ENCODE data around the gene KHK. TPM values are rescaled to one million over a fixed set of nuclear protein-coding genes. Genes with fewer than 3 reads are reported as not detected.

KHK gene
- polyA plus RNA-seq, 1 of the 3 experiments (the other 2 are of a cell fraction): 10.3 TPM

DNA sequence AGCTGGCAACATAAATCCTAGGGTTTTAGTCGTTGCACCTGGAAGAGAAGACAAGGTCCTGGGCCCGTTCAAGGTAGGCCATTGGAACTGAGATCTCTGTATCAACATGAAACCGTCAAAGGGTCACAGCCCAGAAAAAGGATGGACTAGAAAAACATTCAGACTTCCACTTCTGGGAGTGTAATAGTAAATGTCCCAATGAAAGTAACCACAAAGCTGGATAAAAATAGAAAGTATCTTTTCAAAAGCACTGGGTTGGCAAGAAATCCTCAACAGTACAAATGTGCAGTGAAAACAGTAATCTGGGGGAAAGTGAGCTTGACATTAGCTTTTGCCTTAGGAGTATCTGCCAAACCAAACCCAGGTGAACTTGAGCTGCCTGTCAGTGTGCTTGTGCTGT, 19.4 kb downstream of the KHK start:
- POLR2A ChIA-PET: interaction anchor here (0.8 to 1.0 kb wide), 2 partner anchors 13 to 18 kb away, joined by 3 read pairs; partner anchors contain the start of gene ABHD1
- Histone ChIP-seq H4K20me1 (ENCODE audit: insufficient read depth) (no peaks in the 10 kb centered on the region), H3K4me3 (ENCODE audit: low read depth in 2 of 2, low read length in 1 of 2) (no peak overlapping the region), H3K9me3 (no peaks in the 10 kb centered on the region), H3K27me3 (ENCODE audit: insufficient read depth) (no peaks in the 10 kb centered on the region), H3K9me2 (no peaks in the 10 kb centered on the region), H3K36me3 (replicated peaks in 1 of 2; ENCODE audit: control insufficient read depth in 1 of 2, insufficient read depth in 2 of 2, low read length in 1 of 2) (no peaks in the 10 kb centered on the region), H3K27ac (ENCODE audit: low read depth in 2 of 2, low read length in 1 of 2) (no peak overlapping the region), H3K9ac (no peak overlapping the region), H3K4me1 (ENCODE audit: control insufficient read depth in 1 of 2, insufficient read depth in 2 of 2, low read depth in 1 of 2, low read length in 1 of 2) (no peaks in the 10 kb centered on the region), H3F3A (replicated peaks; ENCODE audit: insufficient read depth) (no peaks in the 10 kb centered on the region), H3K79me2 (ENCODE audit: insufficient read depth) (no peaks in the 10 kb centered on the region), H3K4me2 (no peak overlapping the region), H2AFZ (ENCODE audit: low read depth) (no peak overlapping the region)
- TF ChIP-seq RCOR1 (IDR thresholded peaks at IDR 0.05; ENCODE audit: low read length): no peak
- no peak for TF ChIP-seq SIN3A (IDR thresholded peaks at IDR 0.05; ENCODE audit: borderline replicate concordance, low read depth, low read length)
- TF ChIP-seq, protein P1, sequence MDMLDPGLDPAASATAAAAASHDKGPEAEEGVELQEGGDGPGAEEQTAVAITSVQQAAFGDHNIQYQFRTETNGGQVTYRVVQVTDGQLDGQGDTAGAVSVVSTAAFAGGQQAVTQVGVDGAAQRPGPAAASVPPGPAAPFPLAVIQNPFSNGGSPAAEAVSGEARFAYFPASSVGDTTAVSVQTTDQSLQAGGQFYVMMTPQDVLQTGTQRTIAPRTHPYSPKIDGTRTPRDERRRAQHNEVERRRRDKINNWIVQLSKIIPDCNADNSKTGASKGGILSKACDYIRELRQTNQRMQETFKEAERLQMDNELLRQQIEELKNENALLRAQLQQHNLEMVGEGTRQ (IDR thresholded peaks at IDR 0.05; ENCODE audit: borderline replicate concordance, low read depth, low read length): no peak
- TF ChIP-seq FOXJ3 (CRISPR knock-in tag; IDR thresholded peaks at IDR 0.05): no peak
- CTCF ChIA-PET: interaction anchor here (0.7 to 14.2 kb wide), 11 partner anchors 8 to 563 kb away, joined by 3 to 169 read pairs (median 4); partner anchors contain the start of genes PREB and TRIM54
- WGBS (ENCODE audit: low lambda C conversion rate): 55% methylated on average over 3 of the region's 3 CpGs
- no peak for DNase-seq

DNA sequence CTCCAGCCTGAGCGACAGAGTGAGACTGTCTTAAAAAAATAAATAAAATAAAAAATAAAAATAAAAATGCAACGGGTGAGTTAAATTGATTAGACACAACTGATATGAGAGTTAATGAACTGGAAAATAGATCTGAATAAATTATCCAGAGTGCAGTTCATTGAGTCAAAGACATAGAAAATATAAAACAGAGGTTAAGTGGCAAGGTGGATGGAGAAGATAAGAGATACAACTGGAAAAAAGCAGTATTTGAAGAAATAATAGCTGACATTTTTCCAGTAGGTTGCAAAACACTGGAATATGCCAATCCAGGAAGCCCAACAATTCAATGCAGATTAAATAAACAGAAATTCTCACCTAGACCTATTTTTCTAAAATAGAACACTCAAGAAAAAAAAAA, 21.6 kb downstream of the KHK start:
- H3K9me3 ChIP-seq: no peaks in the 10 kb centered on the region
- H3K79me2 ChIP-seq (ENCODE audit: insufficient read depth): no peaks in the 10 kb centered on the region
- POLR2A ChIA-PET: interaction anchor here (1.6 kb wide), 1 partner anchor 16 kb away, joined by 5 read pairs; the partner anchor contains the start of gene ABHD1
- H4K20me1 ChIP-seq (ENCODE audit: insufficient read depth): no peaks in the 10 kb centered on the region
- H3K4me2 ChIP-seq: no peak overlapping the region
- TF ChIP-seq TEAD4 (IDR thresholded peaks at IDR 0.05; ENCODE audit: borderline replicate concordance, insufficient read depth) (no peak), RCOR1 (IDR thresholded peaks at IDR 0.05; ENCODE audit: low read length) (no peak), TAF1 (IDR thresholded peaks at IDR 0.05; ENCODE audit: borderline replicate concordance, low read depth, low read length) (no peak), RFX5 (IDR thresholded peaks at IDR 0.05; ENCODE audit: low read length) (no peak), MXI1 (IDR thresholded peaks at IDR 0.05; ENCODE audit: low read depth, low read length) (no peak), IRF3 (IDR thresholded peaks at IDR 0.05; ENCODE audit: low read depth, low read length) (no peak), TCF12 (IDR thresholded peaks at IDR 0.05) (no peak)
- TF ChIP-seq, protein P2, sequence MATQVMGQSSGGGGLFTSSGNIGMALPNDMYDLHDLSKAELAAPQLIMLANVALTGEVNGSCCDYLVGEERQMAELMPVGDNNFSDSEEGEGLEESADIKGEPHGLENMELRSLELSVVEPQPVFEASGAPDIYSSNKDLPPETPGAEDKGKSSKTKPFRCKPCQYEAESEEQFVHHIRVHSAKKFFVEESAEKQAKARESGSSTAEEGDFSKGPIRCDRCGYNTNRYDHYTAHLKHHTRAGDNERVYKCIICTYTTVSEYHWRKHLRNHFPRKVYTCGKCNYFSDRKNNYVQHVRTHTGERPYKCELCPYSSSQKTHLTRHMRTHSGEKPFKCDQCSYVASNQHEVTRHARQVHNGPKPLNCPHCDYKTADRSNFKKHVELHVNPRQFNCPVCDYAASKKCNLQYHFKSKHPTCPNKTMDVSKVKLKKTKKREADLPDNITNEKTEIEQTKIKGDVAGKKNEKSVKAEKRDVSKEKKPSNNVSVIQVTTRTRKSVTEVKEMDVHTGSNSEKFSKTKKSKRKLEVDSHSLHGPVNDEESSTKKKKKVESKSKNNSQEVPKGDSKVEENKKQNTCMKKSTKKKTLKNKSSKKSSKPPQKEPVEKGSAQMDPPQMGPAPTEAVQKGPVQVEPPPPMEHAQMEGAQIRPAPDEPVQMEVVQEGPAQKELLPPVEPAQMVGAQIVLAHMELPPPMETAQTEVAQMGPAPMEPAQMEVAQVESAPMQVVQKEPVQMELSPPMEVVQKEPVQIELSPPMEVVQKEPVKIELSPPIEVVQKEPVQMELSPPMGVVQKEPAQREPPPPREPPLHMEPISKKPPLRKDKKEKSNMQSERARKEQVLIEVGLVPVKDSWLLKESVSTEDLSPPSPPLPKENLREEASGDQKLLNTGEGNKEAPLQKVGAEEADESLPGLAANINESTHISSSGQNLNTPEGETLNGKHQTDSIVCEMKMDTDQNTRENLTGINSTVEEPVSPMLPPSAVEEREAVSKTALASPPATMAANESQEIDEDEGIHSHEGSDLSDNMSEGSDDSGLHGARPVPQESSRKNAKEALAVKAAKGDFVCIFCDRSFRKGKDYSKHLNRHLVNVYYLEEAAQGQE (IDR thresholded peaks at IDR 0.05; ENCODE audit: low read depth, low read length): no peak
- TF ChIP-seq, protein P3, sequence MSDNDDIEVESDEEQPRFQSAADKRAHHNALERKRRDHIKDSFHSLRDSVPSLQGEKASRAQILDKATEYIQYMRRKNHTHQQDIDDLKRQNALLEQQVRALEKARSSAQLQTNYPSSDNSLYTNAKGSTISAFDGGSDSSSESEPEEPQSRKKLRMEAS (IDR thresholded peaks at IDR 0.05; ENCODE audit: low read depth): no peak
- H3K27me3 ChIP-seq (ENCODE audit: insufficient read depth): no peaks in the 10 kb centered on the region
- H3K4me3 ChIP-seq (ENCODE audit: low read depth in 2 of 2, low read length in 1 of 2): no peak overlapping the region
- H3K9ac ChIP-seq: no peak overlapping the region
- H3K36me3 ChIP-seq (replicated peaks in 1 of 2; ENCODE audit: control insufficient read depth in 1 of 2, insufficient read depth in 2 of 2, low read length in 1 of 2): no peaks in the 10 kb centered on the region
- H3K4me1 ChIP-seq (ENCODE audit: control insufficient read depth in 1 of 2, insufficient read depth in 2 of 2, low read depth in 1 of 2, low read length in 1 of 2): no peaks in the 10 kb centered on the region
- H3K9me2 ChIP-seq: no peaks in the 10 kb centered on the region
- no peak overlapping the region for H2AFZ ChIP-seq (ENCODE audit: low read depth)
- H3F3A ChIP-seq (replicated peaks; ENCODE audit: insufficient read depth): no peaks in the 10 kb centered on the region
- DNase-seq: no peak
- WGBS (ENCODE audit: low lambda C conversion rate): 63% methylated on average over 2 of the region's 2 CpGs
- CTCF ChIA-PET: interaction anchor here (1.4 to 14.2 kb wide), 5 partner anchors 10 to 195 kb away, joined by 4 to 169 read pairs (median 6); partner anchors contain the start of genes CGREF1 and TRIM54
- H3K27ac ChIP-seq (ENCODE audit: low read depth in 2 of 2, low read length in 1 of 2): no peak overlapping the region

All from SK-N-SH (cell line).